KOPT-K1 (cell line): Measurements from ENCODE around the gene TECPR2.

Source experiments
- H3K27ac ChIP-seq: fragments of 200-600 bp; sonication (generic); 2 replicates; pipeline ENCODE4 v1.5.1; 2016; ENCODE audit warnings: antibody characterized with exemption, mild to moderate bottlenecking, low read depth, low read length; ENCODE audit not compliant: poor library complexity, severe bottlenecking
- H3K36me3 ChIP-seq: fragments of 200-600 bp; sonication (generic); 2 replicates; pipeline ENCODE4 v1.5.1; 2017; ENCODE audit warnings: antibody characterized with exemption, mild to moderate bottlenecking, low read length, moderate library complexity; ENCODE audit not compliant: insufficient read depth
- H3K9me3 ChIP-seq: fragments of 200-600 bp; sonication (generic); 2 replicates; pipeline ENCODE4 v1.5.1; 2017; ENCODE audit warnings: antibody characterized with exemption, low read length, mild to moderate bottlenecking; ENCODE audit not compliant: insufficient read depth, poor library complexity, severe bottlenecking

Gene TECPR2

GRCh38 chr14:102421411-102422057, 58.8 kb downstream of the TECPR2 start:
- Histone ChIP-seq H3K9me3 (no peaks in the 10 kb centered on the region), H3K36me3 (no peaks in the 10 kb centered on the region), H3K27ac (no peak overlapping the region)

DNA sequence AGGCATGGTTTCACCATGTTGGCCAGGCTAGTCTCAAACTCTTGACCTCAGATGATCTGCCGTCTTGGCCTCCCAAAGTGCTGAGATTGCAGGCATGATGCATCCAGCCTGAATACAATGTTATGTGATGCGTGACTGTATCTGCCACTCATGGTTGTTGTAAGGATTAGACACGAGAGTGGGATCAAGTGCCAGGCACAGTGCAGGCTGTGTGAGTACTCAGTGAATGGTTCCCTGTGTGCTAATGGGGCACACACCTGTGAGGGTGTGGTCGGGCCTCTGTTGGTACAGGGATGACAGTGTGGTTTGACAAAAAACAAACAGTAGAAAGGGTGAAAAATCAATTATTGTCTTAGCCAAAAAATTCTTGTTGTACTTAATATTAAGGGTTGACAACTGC, 61.8 kb downstream of the TECPR2 start:
- Histone ChIP-seq H3K27ac (no peak overlapping the region), H3K9me3 (no peaks in the 10 kb centered on the region), H3K36me3 (no peaks in the 10 kb centered on the region)

DNA sequence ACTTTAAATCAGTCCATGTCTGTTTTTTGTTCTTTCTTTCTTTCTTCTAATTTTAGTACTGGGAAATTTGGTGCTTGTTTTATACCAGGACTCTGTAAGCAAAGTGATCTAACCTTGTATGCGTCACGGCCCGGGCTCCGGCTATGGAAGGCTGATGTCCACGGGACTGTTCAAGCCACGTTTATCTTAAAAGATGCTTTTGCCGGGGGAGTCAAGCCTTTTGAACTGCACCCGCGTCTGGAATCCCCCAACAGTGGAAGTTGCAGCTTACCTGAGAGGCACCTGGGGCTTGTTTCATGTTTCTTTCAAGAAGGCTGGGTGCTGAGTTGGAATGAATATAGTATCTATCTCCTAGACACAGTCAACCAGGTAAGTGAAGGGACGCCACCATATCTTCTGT, 62.2 kb downstream of the TECPR2 start:
- Histone ChIP-seq H3K27ac (no peak overlapping the region), H3K36me3 (no peaks in the 10 kb centered on the region), H3K9me3 (no peaks in the 10 kb centered on the region)

DNA sequence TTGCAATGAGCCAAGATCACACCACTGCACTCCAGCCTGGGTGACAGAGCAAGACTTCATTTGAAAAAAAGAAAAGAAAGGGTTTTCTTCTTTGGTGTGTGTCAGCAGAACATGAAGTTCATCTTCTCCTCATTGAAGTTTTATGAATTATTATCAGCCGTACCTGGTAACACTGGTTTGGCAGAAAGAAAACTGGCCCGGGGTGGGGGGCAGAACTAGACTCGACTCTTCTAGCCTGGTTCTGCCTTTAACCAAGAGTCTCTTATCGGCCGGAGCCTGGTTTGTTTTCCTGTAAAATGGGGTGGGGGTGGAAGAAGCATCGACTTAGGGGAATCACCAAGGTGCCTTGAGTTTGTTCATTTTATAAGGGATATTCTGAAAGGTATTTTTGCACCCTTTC, 64.1 kb downstream of the TECPR2 start:
- Histone ChIP-seq H3K9me3 (no peaks in the 10 kb centered on the region), H3K27ac (no peak overlapping the region), H3K36me3 (no peaks in the 10 kb centered on the region)

DNA sequence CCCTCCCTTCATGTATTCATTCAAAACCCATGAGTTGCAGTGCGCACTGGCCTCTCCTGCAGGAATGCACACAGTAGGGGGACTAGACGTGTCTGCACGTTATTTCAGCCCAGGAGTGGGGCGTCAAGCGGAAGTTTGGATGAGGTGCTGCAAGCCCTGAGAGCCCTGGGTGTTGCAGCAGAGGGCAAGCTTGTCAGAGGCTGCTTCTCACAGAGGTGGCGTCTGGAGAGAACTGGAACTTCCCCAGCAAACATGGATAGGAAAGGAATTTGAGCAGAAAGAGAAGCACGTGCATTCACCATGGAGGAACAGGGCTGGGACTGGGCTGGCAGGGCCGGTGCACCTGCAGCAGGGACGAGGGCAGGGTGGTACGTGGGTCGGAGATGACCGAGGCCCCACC, 64.9 kb downstream of the TECPR2 start:
- Histone ChIP-seq H3K9me3 (no peaks in the 10 kb centered on the region), H3K36me3 (no peaks in the 10 kb centered on the region), H3K27ac (no peak overlapping the region)

DNA sequence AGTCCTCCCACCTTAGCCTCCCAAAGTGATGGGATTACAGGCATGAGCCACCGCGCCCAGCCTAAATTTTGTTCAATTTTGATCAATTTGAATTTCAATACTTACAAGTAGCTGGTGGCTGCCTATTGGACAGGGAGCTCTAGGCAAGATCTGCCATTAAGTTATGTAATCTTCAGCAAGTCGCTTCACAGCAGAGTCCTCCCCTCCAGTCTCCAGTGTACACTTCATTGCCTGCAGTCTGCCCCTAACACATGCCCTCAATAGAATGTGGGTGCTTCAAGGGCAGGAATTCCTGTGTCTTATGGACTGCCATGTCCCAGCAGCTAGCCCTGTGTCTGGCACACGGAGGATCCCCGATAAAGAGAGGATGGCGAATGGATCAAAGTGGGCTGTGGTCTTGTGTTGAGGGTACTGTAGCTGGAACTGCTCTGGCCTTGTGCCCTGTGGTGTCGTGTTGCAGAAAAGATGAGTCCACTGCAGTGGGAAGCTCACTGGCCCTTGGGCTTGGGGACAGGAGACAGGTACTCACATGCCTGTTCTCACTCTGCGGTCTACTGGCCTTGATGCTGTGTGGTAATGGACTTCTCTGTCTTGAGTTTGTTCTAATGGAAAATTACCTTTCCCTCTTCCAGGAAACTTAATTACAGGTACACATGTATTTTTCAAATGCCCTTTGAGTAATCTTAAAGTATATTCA, 67.6 kb downstream of the TECPR2 start:
- no peak overlapping the region for H3K27ac ChIP-seq
- peaks cover 8% of the 10 kb centered on the region; the same call in 1 of the 2 replicates for H3K36me3 ChIP-seq
- no peaks in the 10 kb centered on the region for H3K9me3 ChIP-seq

DNA sequence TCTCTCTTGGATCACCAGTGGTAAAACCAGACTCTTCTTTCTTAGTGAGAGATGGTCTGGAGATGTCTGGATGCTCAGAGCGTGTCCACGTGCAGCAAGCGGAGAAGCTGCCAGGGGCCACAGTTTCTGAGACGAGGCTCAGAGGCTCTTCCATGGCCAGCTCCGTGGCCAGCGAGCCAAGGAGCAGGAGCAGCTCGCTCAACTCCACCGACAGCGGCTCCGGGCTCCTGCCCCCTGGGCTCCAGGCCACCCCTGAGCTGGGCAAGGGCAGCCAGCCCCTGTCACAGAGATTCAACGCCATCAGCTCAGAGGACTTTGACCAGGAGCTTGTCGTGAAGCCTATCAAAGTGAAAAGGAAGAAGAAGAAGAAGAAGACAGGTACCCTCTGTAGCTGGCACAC, 69.0 kb downstream of the TECPR2 start:
- H3K36me3 ChIP-seq, result peaks cover 8% of the 10 kb centered on the region; the same call in 1 of the 2 replicates
- no peak overlapping the region for H3K27ac ChIP-seq
- no peaks in the 10 kb centered on the region for H3K9me3 ChIP-seq

DNA sequence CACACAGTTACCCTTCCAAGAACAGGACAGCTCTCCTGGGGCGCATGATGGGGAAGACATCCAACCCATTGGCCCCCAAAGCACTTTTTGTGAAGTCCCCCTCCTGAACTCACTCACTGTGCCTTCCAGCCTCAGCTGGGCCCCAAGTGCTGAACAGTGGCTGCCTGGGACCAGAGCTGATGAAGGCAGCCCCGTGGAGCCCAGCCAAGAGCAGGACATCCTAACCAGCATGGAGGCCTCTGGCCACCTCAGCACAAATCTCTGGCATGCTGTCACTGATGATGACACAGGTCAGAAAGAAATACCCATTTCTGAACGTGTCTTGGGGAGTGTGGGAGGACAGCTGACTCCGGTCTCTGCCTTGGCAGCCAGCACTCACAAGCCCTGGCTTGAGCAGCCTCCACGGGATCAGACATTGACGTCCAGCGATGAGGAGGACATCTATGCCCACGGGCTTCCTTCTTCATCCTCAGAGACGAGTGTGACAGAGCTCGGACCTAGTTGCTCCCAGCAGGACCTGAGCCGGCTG, 72.0 kb downstream of the TECPR2 start:
- no peaks in the 10 kb centered on the region for H3K9me3 ChIP-seq
- H3K27ac ChIP-seq, result no peak overlapping the region
- H3K36me3 ChIP-seq, result peaks cover 8% of the 10 kb centered on the region; the same call in 1 of the 2 replicates

GRCh38 chr14:102437997-102438915, 75.5 kb downstream of the TECPR2 start:
- no peaks in the 10 kb centered on the region for H3K9me3 ChIP-seq
- H3K27ac ChIP-seq, result no peak overlapping the region
- H3K36me3 ChIP-seq, result peaks cover 27% of the 10 kb centered on the region

DNA sequence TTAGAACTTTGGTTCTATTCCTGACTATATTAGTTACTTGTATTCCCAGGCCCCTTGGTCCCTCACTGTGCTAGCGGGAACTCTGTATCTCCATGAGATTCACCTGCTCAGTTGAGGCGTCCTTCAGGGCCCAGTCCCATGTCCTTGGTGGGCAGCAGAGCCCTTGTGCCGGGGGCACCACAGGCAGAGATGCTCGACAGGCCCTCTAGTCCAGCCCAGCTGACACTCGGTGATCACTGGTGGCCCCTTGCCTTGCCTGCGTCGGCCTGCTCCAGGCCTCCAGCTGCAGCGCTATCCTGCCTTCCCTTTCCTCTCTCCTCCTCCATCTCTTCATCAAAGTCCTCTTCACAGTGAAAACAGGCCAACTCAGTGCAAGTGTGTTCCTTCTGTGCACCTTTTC, 76.8 kb downstream of the TECPR2 start:
- Histone ChIP-seq H3K36me3 (peaks cover 36% of the 10 kb centered on the region), H3K9me3 (no peaks in the 10 kb centered on the region), H3K27ac (no peak overlapping the region)

GRCh38 chr14:102440392-102440791, 77.7 kb downstream of the TECPR2 start:
- Histone ChIP-seq H3K27ac (no peak overlapping the region), H3K9me3 (no peaks in the 10 kb centered on the region), H3K36me3 (peaks cover 30% of the 10 kb centered on the region)

DNA sequence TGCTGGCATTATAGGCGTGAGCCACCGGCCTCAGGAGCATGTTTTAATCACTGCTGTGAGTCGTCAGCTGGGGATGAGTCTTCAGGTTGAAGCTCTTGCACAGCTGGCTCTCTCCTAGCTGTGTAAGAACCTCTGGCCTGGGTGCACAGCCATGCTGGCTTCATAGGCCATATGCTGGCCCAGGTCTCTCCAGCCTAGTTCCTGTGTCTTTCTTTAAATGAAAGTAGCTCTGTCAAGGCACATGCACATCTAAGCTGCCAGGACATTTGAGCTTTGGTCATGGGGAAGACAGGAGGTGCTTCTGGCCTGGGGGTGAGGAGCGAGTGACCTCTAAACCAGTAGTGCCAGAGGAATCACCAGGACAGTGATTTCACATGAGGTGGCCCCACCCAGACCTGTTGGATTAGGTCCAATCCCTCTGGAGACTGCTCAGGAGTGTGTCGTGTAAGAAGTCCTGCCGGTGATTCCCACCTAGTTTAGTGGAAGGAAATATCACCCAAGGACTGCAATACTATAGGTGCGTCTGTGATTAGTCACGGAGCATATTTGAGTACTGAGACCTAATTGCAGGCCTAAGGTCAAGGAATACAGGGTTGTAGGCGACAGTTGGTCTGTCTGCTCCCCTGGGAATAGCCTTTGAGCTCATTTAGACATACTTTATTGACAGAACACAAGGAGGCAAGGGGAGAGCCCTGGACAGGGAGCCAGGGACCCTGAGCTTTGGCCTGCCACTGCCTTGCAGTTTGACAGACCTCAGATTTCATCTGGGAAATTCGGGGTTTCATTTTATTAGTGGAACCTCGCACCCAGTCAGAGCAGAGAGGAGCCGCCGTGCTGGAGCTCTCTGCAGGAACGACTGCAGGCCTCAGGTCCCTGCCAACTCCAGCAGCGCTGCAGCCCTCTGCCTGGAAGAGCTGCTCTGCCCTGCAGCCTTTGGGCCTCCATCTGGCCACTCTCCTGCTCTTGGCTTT, 79.8 kb downstream of the TECPR2 start:
- Histone ChIP-seq H3K27ac (no peak overlapping the region), H3K36me3 (peaks cover 36% of the 10 kb centered on the region), H3K9me3 (no peaks in the 10 kb centered on the region)

DNA sequence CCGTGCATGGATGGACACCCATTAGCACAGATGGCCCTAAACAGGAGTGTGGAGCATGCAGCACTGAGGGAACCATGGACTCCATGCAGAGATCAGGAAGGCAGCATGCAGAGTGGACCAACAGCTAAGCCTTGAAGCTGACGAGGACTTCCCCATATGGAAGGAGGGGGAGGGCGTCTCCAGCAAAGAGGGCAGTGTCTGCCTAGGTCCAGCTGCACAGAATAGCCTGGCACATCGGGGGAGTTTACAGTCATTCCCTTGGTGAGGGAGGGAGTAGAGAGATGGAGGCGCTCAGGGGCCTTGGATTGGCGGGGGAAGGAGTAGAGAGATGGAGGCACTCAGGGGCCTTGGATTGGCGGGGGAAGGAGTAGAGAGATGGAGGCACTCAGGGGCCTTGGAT, 82.3 kb downstream of the TECPR2 start:
- Histone ChIP-seq H3K36me3 (peaks cover 44% of the 10 kb centered on the region), H3K9me3 (no peaks in the 10 kb centered on the region), H3K27ac (no peak overlapping the region)

GRCh38 chr14:102445641-102446040, 82.9 kb downstream of the TECPR2 start:
- Histone ChIP-seq H3K9me3 (no peaks in the 10 kb centered on the region), H3K36me3 (peaks cover 48% of the 10 kb centered on the region), H3K27ac (no peak overlapping the region)
